ENCODE measurements around the gene ZNF512B.
A peak's percentile ranks its signal among the peaks of the same experiment; 100 is the strongest.
"Not testable (repeated sequence)": the region's sequence is repeated elsewhere in the genome, so short reads cannot be mapped to it uniquely, and the experiment has no call there.

The ZNF512B gene

GRCh38 chr20:63961664-63962425 lies 7.9 kb downstream of the ZNF512B start:
- no peak for DNase-seq

GRCh38 chr20:63960654-63961621 lies 8.8 kb downstream of the ZNF512B start:
- not testable (repeated sequence) for DNase-seq

- no peak for DNase-seq
Observed at GRCh38 chr20:63959699-63960075, 10.0 kb downstream of the ZNF512B start.

GRCh38 chr20:63958964-63959698 lies 10.6 kb downstream of the ZNF512B start:
- DNase-seq, result no peak

GRCh38 chr20:63958471-63958870 lies 11.3 kb downstream of the ZNF512B start:
- DNase-seq, result no peak

- DNase-seq, result peak; percentile 19
Observed at GRCh38 chr20:63957690-63958441, 11.9 kb downstream of the ZNF512B start.

- DNase-seq, result peak; percentile 60
Observed at GRCh38 chr20:63957004-63957689, 12.6 kb downstream of the ZNF512B start.

GRCh38 chr20:63956664-63957003 lies 13.1 kb downstream of the ZNF512B start:
- no peak for DNase-seq

GRCh38 chr20:63955827-63956663 lies 13.7 kb downstream of the ZNF512B start, which contains the start of gene UCKL1:
Gene UCKL1 (minus strand): TSS chr20:63956416. CDS start chr20:63956372, 44 bp downstream.
- DNase-seq, result peak; percentile 91

GRCh38 chr20:63955281-63955826 lies 14.4 kb downstream of the ZNF512B start:
- peak; percentile 43 for DNase-seq

- DNase-seq, result no peak
Observed at GRCh38 chr20:63953764-63954429, 15.8 kb downstream of the ZNF512B start.

- DNase-seq, result no peak
Observed at GRCh38 chr20:63952769-63953168, 17.0 kb downstream of the ZNF512B start.

- DNase-seq, result no peak
Observed at GRCh38 chr20:63952210-63952535, 17.6 kb downstream of the ZNF512B start.

- no peak for DNase-seq
Observed at GRCh38 chr20:63951398-63952209, 18.1 kb downstream of the ZNF512B start.

GRCh38 chr20:63950701-63951397 lies 18.9 kb downstream of the ZNF512B start:
- DNase-seq, result no peak

- peak; percentile 33 for DNase-seq
Observed at GRCh38 chr20:63947638-63948456, 21.9 kb downstream of the ZNF512B start.

- no peak for DNase-seq
Observed at GRCh38 chr20:63946986-63947637, 22.6 kb downstream of the ZNF512B start.

Data from CD4-positive, alpha-beta T cell treated with Interleukin-21 for 1 hour (primary cell).